GM04504 (cell line): ENCODE data around the gene NUDT17.

Source experiments
- DNase-seq: peaks from one replicate; pipeline ENCODE4 v3.0.0-alpha.2; 2012; ENCODE audit warnings: low read depth

The NUDT17 gene

GRCh38 chr1:145891143-145891542 lies 45.7 kb downstream of the NUDT17 start:
- DNase-seq: no peak

DNA sequence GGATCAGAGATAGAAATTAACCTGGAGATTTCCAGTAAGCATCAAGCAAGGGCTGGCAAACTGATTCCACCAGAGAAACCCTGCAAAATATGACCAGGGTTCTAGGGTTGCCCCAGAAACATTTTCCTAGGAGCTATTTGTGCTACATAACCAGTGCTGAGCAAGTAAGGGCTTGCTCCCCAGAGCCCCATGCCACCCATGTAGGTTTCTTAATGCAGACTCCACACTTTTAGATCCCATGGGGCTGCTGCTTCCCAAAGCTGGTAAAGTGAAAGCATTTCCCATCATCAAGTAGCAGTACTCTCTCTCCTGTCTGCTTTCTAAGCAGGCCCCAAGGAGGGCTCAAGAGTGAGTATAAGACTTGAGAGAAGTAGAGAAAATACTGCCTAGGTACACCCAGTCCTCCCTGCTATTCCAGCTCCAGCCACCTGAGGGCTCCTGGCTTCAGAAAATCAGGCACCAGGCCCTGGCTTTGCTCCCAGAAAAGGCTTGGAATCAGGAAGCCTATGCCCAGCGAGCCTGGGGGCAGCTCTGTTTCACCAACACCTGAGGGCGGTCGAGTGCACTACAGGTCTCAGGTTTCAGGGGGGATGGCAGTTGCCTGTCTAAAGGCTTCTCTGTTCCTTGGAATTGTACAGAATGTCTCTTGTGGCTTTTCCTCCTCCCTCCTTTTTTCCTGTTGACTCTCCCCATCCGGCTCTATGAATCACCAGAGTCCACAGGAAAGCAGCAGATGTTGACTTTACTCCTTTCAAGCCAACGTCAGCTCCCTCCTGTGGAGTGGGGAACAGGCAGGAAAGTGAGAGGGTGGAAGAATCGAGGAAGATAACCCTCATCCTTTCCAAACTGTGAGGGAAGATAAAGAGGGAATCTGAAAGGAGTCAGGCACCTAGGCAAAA lies 46.4 kb downstream of the NUDT17 start:
- DNase-seq: peak; percentile 97

- DNase-seq: no peak
Measured at GRCh38 chr1:145892486-145893087, 47.2 kb downstream of the NUDT17 start.

- DNase-seq: no peak
Measured at GRCh38 chr1:145893306-145894055, 48.1 kb downstream of the NUDT17 start.

GRCh38 chr1:145895471-145895870 lies 50.0 kb downstream of the NUDT17 start:
- DNase-seq: no peak

GRCh38 chr1:145897969-145898368 lies 52.5 kb downstream of the NUDT17 start:
- DNase-seq: no peak
